RWPE2 (cell line): ENCODE measurements around the gene KCNK6.

Experiments used
- ATAC-seq: fragments of 200-7000 bp; cut with Tn5 transposase; 3 replicates; pipeline ENCODE4 v1.9.1; 2021; ENCODE audit warnings: low read depth
- DNase-seq: peaks from one replicate; pipeline ENCODE4 v3.0.0-alpha.2; 2020; ENCODE audit warnings: low spot score
- H3K27ac ChIP-seq: fragments of 450-650 bp; 2 replicates; pipeline ENCODE4 v1.5.1; 2017; ENCODE audit warnings: mild to moderate bottlenecking; ENCODE audit not compliant: poor library complexity, severe bottlenecking
- H3K27me3 ChIP-seq: fragments of 250-450 bp; sonication (Bioruptor Pico); 2 replicates; pipeline ENCODE4 v1.5.1; 2021; ENCODE audit warnings: mild to moderate bottlenecking, moderate library complexity; ENCODE audit not compliant: insufficient read depth, poor library complexity, severe bottlenecking
- H3K36me3 ChIP-seq: fragments of 250-450 bp; sonication (Bioruptor Pico); 2 replicates; pipeline ENCODE4 v1.5.1; 2020; ENCODE audit warnings: low read depth, mild to moderate bottlenecking, moderate library complexity
- H3K4me1 ChIP-seq: fragments of 250-450 bp; sonication (Bioruptor Pico); 2 replicates; pipeline ENCODE4 v1.5.1; 2021; ENCODE audit warnings: mild to moderate bottlenecking, moderate library complexity; ENCODE audit not compliant: insufficient read depth, poor library complexity, severe bottlenecking
- H3K4me3 ChIP-seq: fragments of 250-450 bp; sonication (Bioruptor Pico); 2 replicates; pipeline ENCODE4 v1.5.1; 2021; ENCODE audit warnings: mild to moderate bottlenecking, moderate library complexity; ENCODE audit not compliant: severe bottlenecking
- H3K9me3 ChIP-seq: fragments of 250-450 bp; sonication (Bioruptor Pico); 2 replicates; pipeline ENCODE4 v1.5.1; 2021; ENCODE audit warnings: mild to moderate bottlenecking, moderate library complexity; ENCODE audit not compliant: severe bottlenecking
- CTCF ChIP-seq: fragments of 450-650 bp; IDR thresholded peaks from one replicate; pipeline ENCODE4 v1.5.1; 2017; ENCODE audit warnings: mild to moderate bottlenecking, moderate library complexity; ENCODE audit not compliant: poor library complexity, severe bottlenecking

The KCNK6 gene

GRCh38 chr19:38375748-38376147 is 56.1 kb downstream of the KCNK6 start:
- peak overlapping the region; percentile 80 for H3K4me3 ChIP-seq
- peaks cover 5% of the 10 kb centered on the region for H3K4me1 ChIP-seq
- ATAC-seq: no peak
- H3K27ac ChIP-seq: peak overlapping the region; percentile 62
- no peak for TF ChIP-seq CTCF
- no peaks in the 10 kb centered on the region for H3K27me3 ChIP-seq
- no peaks in the 10 kb centered on the region for H3K9me3 ChIP-seq
- H3K36me3 ChIP-seq: peaks cover 46% of the 10 kb centered on the region
- DNase-seq: no peak

GRCh38 chr19:38376576-38376975 is 56.9 kb downstream of the KCNK6 start:
- Histone ChIP-seq H3K9me3 (no peaks in the 10 kb centered on the region), H3K4me1 (peaks cover 5% of the 10 kb centered on the region), H3K27ac (no peak overlapping the region), H3K4me3 (no peak overlapping the region), H3K27me3 (no peaks in the 10 kb centered on the region), H3K36me3 (peaks cover 54% of the 10 kb centered on the region)
- DNase-seq (no peak), ATAC-seq (no peak)
- TF ChIP-seq CTCF: no peak

DNA sequence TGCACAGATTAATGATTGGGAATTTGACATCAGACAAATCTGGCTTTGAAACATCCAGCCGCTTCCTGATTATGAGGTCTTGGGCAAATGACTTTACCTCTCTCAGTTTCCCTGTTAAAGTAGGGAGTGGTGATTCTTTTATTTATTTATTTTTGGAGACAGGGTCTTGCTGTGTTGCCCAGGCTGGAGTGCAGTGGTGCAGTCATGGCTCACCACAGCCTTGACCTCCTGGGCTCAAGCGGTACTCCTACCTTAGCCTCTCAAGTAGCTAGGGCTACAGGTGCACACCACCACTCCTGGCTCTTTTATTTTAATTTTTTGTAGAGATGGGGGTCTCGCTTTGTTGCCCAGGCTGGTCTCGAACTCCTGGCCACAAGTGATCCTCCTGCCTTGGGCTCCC is 57.4 kb downstream of the KCNK6 start:
- H3K9me3 ChIP-seq: no peaks in the 10 kb centered on the region
- no peak overlapping the region for H3K4me3 ChIP-seq
- H3K36me3 ChIP-seq: peaks cover 59% of the 10 kb centered on the region
- DNase-seq (no peak), ATAC-seq (no peak)
- no peaks in the 10 kb centered on the region for H3K27me3 ChIP-seq
- H3K4me1 ChIP-seq: peaks cover 5% of the 10 kb centered on the region
- TF ChIP-seq CTCF: no peak
- no peak overlapping the region for H3K27ac ChIP-seq

DNA sequence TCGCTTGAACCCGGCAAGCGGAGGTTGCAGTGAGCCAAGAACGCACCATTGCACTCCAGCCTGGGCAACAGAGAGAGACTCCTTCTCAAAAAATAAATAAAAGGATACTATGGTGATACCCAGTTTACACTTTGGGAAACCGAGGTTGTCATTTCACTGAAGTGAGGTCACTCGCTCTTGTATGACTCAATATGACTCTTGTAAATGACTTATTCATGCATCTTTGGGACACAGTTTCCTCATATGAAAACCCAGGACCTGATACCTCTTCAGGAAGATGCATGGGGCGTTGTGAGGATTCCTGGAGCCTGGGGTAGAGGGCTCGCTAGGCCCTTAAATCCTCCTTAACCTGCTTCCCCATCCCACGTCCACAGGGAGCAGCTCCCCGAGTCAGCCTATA is 59.2 kb downstream of the KCNK6 start:
- DNase-seq (no peak), ATAC-seq (no peak)
- Histone ChIP-seq H3K9me3 (no peaks in the 10 kb centered on the region), H3K4me1 (peaks cover 5% of the 10 kb centered on the region), H3K36me3 (peaks cover 68% of the 10 kb centered on the region), H3K4me3 (no peak overlapping the region), H3K27me3 (no peaks in the 10 kb centered on the region), H3K27ac (no peak overlapping the region)
- no peak for TF ChIP-seq CTCF

DNA sequence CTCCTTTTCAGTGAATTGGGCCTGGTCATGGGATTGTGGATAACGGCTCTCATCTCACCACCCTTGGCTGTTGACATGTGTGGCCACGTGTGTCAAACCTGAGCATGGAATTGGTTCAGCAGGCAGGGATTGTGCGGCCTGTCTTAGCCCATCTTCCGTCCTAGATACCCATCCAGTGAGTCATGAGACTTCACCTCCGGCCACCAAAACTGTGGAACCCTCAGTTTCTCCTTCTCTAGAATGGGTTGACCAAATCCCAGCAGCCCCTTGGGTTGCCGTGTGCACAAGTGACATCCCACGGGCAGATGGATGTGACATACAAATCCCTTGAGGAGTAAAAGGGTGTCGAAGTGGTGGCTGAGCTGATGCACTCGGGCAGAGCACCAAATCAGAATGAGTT is 61.5 kb downstream of the KCNK6 start:
- H3K36me3 ChIP-seq: peaks cover 64% of the 10 kb centered on the region
- H3K9me3 ChIP-seq: no peaks in the 10 kb centered on the region
- TF ChIP-seq CTCF: no peak
- H3K27me3 ChIP-seq: no peaks in the 10 kb centered on the region
- peaks cover 2% of the 10 kb centered on the region for H3K4me1 ChIP-seq
- no peak for DNase-seq
- no peak for ATAC-seq
- no peak overlapping the region for H3K4me3 ChIP-seq
- no peak overlapping the region for H3K27ac ChIP-seq
